Measurements from ENCODE around the gene MMP14.

GRCh38 chr14:22893706-22894105 is 57.3 kb downstream of the MMP14 start:
- TF ChIP-seq POLR2A (IDR thresholded peaks at IDR 0.05) (no peak), CTCF (IDR thresholded peaks at IDR 0.05) (no peak)

Data from testis (tissue), 2 donors.